HCT116 (cell line): ENCODE results near the gene RAN. TPM values are rescaled to one million over a fixed set of nuclear protein-coding genes. Genes with fewer than 3 reads are reported as not detected.

Source experiments
- ATAC-seq: fragments of 200-7000 bp; cut with Tn5 transposase; 2 replicates; pipeline ENCODE4 v1.9.1; 2020; ENCODE audit warnings: mild to moderate bottlenecking, moderate library complexity
- BruUV-seq: library from RNA; stranded (reverse); fragments of 400-500 nt; replicated peaks from 2 replicates; lab custom pipeline; 2021; lab: Mats Ljungman, UMichigan
- CTCF ChIA-PET: fragments of 300-600 bp; sonication (Branson Sonifier 250); formaldehyde crosslinking; loops from one replicate; lab custom pipeline; 2021; ENCODE audit warnings: antibody characterized with exemption; lab: Charles Lee
- POLR2A ChIA-PET: fragments of 300-600, 350-600 bp; sonication (Branson Sonifier 250); formaldehyde crosslinking; loops from one replicate; lab custom pipeline; 2021; ENCODE audit warnings: antibody characterized with exemption; lab: Charles Lee
- RAD21 ChIA-PET, 2 experiments: fragments of 300-600 bp; sonication (Branson Sonifier 250); formaldehyde crosslinking; loops; one replicate each; lab custom pipeline; 2023; ENCODE audit warnings: low total read pairs in 2 of 2; ENCODE audit not compliant: uncharacterized antibody in 2 of 2, unreplicated experiment in 2 of 2, low non-redundant PET in 1 of 2; lab: Charles Lee
- DNase-seq: peaks from one replicate; pipeline ENCODE4 v3.0.0-alpha.2; 2010; ENCODE audit warnings: low read depth, low spot score
- H2AFZ ChIP-seq: fragments of 200-600 bp; shearing (Covaris generic), sonication (generic); 2 replicates; pipeline ENCODE4 v1.6.1; 2017; ENCODE audit warnings: low read depth, mixed run types, mixed read lengths, antibody characterized with exemption, low read length; ENCODE audit not compliant: poor library complexity, severe bottlenecking
- H3K27ac ChIP-seq: 2 replicates; pipeline ENCODE4 v1.5.1; 2012; ENCODE audit warnings: low read depth, low read length
- H3K27me3 ChIP-seq: fragments of 200-600 bp; sonication (generic); 2 replicates; pipeline ENCODE4 v1.6.1; 2016; ENCODE audit warnings: mixed run types, low read length, mixed read lengths; ENCODE audit not compliant: insufficient read depth
- H3K36me3 ChIP-seq, 2 experiments: fragments of 200-500 bp in 1 of 2; fragments of 200-600 bp in 1 of 2; sonication (Bioruptor generic) in 1 of 2; sonication (generic) in 1 of 2; 2 replicates each; pipeline versions ENCODE4 v1.5.1 to v1.6.1; 2014 to 2016; ENCODE audit warnings: low read length in 2 of 2, inconsistent platforms in 1 of 2, mixed read lengths in 1 of 2, mixed run types in 1 of 2; ENCODE audit not compliant: insufficient read depth in 2 of 2, control insufficient read depth in 1 of 2
- H3K4me1 ChIP-seq, 2 experiments: fragments of 200-600 bp in 1 of 2; sonication (generic) in 1 of 2; 2 replicates each; pipeline versions ENCODE4 v1.5.1 to v1.6.1; 2012 to 2017; ENCODE audit warnings: low read length in 2 of 2, inconsistent platforms in 1 of 2, mild to moderate bottlenecking in 1 of 2, mixed read lengths in 1 of 2, mixed run types in 1 of 2, moderate library complexity in 1 of 2; ENCODE audit not compliant: insufficient read depth in 2 of 2, control insufficient read depth in 1 of 2
- H3K4me2 ChIP-seq: fragments of 200-600 bp; sonication (generic); 2 replicates; pipeline ENCODE4 v1.6.1; 2017; ENCODE audit warnings: mixed run types, low read length, mixed read lengths
- H3K4me3 ChIP-seq, 2 experiments: fragments of 200-600 bp in 1 of 2; sonication (generic) in 1 of 2; replicated peaks in 1 of 2; 2 replicates each; pipeline ENCODE4 v1.5.1; 2011 to 2016; ENCODE audit warnings: low read length in 2 of 2, control low read depth in 1 of 2, low read depth in 1 of 2, mild to moderate bottlenecking in 1 of 2, mixed read lengths in 1 of 2, mixed run types in 1 of 2
- H3K79me2 ChIP-seq: fragments of 200-600 bp; sonication (generic); 2 replicates; pipeline ENCODE4 v1.6.1; 2017; ENCODE audit warnings: mild to moderate bottlenecking, mixed run types, low read length, moderate library complexity, mixed read lengths; ENCODE audit not compliant: insufficient read depth
- H3K9ac ChIP-seq: fragments of 200-600 bp; sonication (generic); 2 replicates; pipeline ENCODE4 v1.6.1; 2016; ENCODE audit warnings: low read length, mixed read lengths
- H3K9me2 ChIP-seq: fragments of 200-600 bp; sonication (generic), shearing (Covaris generic); 2 replicates; pipeline ENCODE4 v1.6.1; 2017; ENCODE audit warnings: mixed run types, mild to moderate bottlenecking, moderate library complexity; ENCODE audit not compliant: insufficient read depth
- H3K9me3 ChIP-seq, 2 experiments: fragments of 200-500 bp in 1 of 2; fragments of 200-600 bp in 1 of 2; sonication (Bioruptor generic) in 1 of 2; sonication (generic) in 1 of 2; 2 replicates each; pipeline ENCODE4 v1.6.1; 2014 to 2017; ENCODE audit warnings: low read length in 2 of 2, mixed read lengths in 2 of 2, inconsistent platforms in 1 of 2, low read depth in 1 of 2, mild to moderate bottlenecking in 1 of 2, mixed run types in 1 of 2, moderate library complexity in 1 of 2; ENCODE audit not compliant: control insufficient read depth in 1 of 2, insufficient read depth in 1 of 2
- H4K20me1 ChIP-seq: fragments of 200-600 bp; sonication (generic), shearing (Covaris generic); 2 replicates; pipeline ENCODE4 v1.6.1; 2017; ENCODE audit warnings: mixed run types, mild to moderate bottlenecking, moderate library complexity; ENCODE audit not compliant: insufficient read depth
- CBX3 ChIP-seq: IDR thresholded peaks from 2 replicates; pipeline ENCODE4 v1.6.1; 2012; ENCODE audit warnings: low read depth
- EGR1 ChIP-seq: IDR thresholded peaks from 2 replicates; pipeline ENCODE4 v1.6.1; 2012; ENCODE audit warnings: low read depth
- EZH2phosphoT487 ChIP-seq: fragments of 200-600 bp; IDR thresholded peaks from 2 replicates; pipeline ENCODE4 v1.6.1; 2018; ENCODE audit warnings: antibody characterized with exemption, borderline replicate concordance
- JUND ChIP-seq: IDR thresholded peaks from 2 replicates; pipeline ENCODE4 v1.6.1; 2012
- POLR2AphosphoS5 ChIP-seq: IDR thresholded peaks from 2 replicates; pipeline ENCODE4 v1.6.1; 2011; ENCODE audit warnings: mild to moderate bottlenecking, low read depth, low read length, moderate library complexity
- RAD21 ChIP-seq: IDR thresholded peaks from 2 replicates; pipeline ENCODE4 v1.6.1; 2012; ENCODE audit warnings: low read depth, mild to moderate bottlenecking
- SIN3A ChIP-seq: IDR thresholded peaks from 2 replicates; pipeline ENCODE4 v1.6.1; 2012; ENCODE audit warnings: low read depth
- SP1 ChIP-seq: IDR thresholded peaks from 2 replicates; pipeline ENCODE4 v1.6.1; 2012; ENCODE audit warnings: low read depth
- ZNF274 ChIP-seq: fragments of 200-500 bp; sonication (Bioruptor generic); IDR thresholded peaks from 2 replicates; pipeline ENCODE4 v1.6.1; 2014; ENCODE audit warnings: mild to moderate bottlenecking, low read depth, low read length, inconsistent platforms
- intact Hi-C: fragments of 100-400 bp; cut with micrococcal nuclease; formaldehyde crosslinking; loops from 2 replicates; pipeline ENCODE4 v1.10.0; 2022
- total RNA-seq: library from RNA; stranded (reverse); gene quantifications from one replicate; pipeline ENCODE4 v1.2.1, GENCODE V29; 2021; ENCODE audit not compliant: unreplicated experiment
- TF ChIP-seq, protein P1 (sequence below), 3 experiments: fragments of 200-600 bp in 1 of 3; sonication (generic) in 1 of 3; IDR thresholded peaks in 2 of 3; conservative IDR thresholded peaks in 1 of 3; 2 replicates each; pipeline ENCODE4 v1.5.1; 2012 to 2017; ENCODE audit warnings: low read depth in 2 of 3, low read length in 2 of 3, antibody characterized with exemption in 1 of 3, borderline replicate concordance in 1 of 3, control low read depth in 1 of 3, mild to moderate bottlenecking in 1 of 3, mixed read lengths in 1 of 3, mixed run types in 1 of 3, moderate library complexity in 1 of 3; ENCODE audit not compliant: insufficient read depth in 1 of 3
- TF ChIP-seq, protein P2 (sequence below): IDR thresholded peaks from 2 replicates; pipeline ENCODE4 v1.6.1; 2011; ENCODE audit warnings: mild to moderate bottlenecking, low read length, moderate library complexity; ENCODE audit not compliant: insufficient replicate concordance; ENCODE audit errors: extremely low read depth

Gene RAN
- total RNA-seq, 1 experiment from 2014 or later: 1,420 TPM

DNA sequence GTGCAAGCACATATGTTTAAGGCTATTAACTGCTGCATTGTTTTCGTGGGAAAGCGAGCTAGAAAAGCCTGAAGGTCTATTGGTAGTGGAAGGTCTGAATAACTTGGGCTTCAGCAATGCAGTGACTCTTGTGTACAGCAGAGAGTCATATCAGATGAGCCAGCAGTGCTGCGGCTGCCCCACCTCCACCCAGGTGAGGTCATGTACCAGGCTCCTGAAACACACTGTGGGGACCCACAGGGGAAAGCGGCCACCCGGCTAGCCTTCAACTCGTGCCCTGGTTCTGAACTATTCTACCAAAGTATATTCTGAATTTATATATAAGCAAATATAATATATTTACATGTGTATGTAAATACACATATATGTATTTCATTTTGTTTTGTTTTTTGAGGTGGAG lies 12.7 kb upstream of the RAN start (continued):
- TF ChIP-seq, protein P1, sequence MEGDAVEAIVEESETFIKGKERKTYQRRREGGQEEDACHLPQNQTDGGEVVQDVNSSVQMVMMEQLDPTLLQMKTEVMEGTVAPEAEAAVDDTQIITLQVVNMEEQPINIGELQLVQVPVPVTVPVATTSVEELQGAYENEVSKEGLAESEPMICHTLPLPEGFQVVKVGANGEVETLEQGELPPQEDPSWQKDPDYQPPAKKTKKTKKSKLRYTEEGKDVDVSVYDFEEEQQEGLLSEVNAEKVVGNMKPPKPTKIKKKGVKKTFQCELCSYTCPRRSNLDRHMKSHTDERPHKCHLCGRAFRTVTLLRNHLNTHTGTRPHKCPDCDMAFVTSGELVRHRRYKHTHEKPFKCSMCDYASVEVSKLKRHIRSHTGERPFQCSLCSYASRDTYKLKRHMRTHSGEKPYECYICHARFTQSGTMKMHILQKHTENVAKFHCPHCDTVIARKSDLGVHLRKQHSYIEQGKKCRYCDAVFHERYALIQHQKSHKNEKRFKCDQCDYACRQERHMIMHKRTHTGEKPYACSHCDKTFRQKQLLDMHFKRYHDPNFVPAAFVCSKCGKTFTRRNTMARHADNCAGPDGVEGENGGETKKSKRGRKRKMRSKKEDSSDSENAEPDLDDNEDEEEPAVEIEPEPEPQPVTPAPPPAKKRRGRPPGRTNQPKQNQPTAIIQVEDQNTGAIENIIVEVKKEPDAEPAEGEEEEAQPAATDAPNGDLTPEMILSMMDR (IDR thresholded peaks at IDR 0.05 in 2 of 3, conservative IDR thresholded peaks at IDR 0.05 in 1 of 3; ENCODE audit: borderline replicate concordance in 1 of 3, insufficient read depth in 1 of 3, low read depth in 2 of 3, low read length in 2 of 3): no peak
- TF ChIP-seq EZH2phosphoT487 (no peak), EGR1 (no peak), POLR2AphosphoS5 (no peak), ZNF274 (no peak), SP1 (no peak), JUND (no peak), RAD21 (no peak)
- TF ChIP-seq, protein P2, sequence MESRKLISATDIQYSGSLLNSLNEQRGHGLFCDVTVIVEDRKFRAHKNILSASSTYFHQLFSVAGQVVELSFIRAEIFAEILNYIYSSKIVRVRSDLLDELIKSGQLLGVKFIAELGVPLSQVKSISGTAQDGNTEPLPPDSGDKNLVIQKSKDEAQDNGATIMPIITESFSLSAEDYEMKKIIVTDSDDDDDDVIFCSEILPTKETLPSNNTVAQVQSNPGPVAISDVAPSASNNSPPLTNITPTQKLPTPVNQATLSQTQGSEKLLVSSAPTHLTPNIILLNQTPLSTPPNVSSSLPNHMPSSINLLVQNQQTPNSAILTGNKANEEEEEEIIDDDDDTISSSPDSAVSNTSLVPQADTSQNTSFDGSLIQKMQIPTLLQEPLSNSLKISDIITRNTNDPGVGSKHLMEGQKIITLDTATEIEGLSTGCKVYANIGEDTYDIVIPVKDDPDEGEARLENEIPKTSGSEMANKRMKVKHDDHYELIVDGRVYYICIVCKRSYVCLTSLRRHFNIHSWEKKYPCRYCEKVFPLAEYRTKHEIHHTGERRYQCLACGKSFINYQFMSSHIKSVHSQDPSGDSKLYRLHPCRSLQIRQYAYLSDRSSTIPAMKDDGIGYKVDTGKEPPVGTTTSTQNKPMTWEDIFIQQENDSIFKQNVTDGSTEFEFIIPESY: no peak

GRCh38 chr12:130860311-130860710 lies 11.6 kb upstream of the RAN start:
- Histone ChIP-seq H4K20me1 (no peaks in the 10 kb centered on the region), H3K27me3 (no peaks in the 10 kb centered on the region), H3K9me2 (no peaks in the 10 kb centered on the region), H2AFZ (no peak overlapping the region), H3K4me1 (peaks cover 0 to 3% of the 10 kb centered on the region in 2 experiments; a peak in 1 of 4 replicates), H3K9me3 (peaks cover 0 to 4% of the 10 kb centered on the region in 2 experiments; a peak in 1 of 4 replicates), H3K9ac (no peak overlapping the region), H3K4me2 (no peak overlapping the region), H3K79me2 (no peaks in the 10 kb centered on the region), H3K27ac (no peak overlapping the region), H3K36me3 (no peaks in the 10 kb centered on the region), H3K4me3 (no peak overlapping the region)
- no peak for ATAC-seq
- RAD21 ChIA-PET: no interaction called here
- no peak for DNase-seq
- CTCF ChIA-PET: no interaction called here
- no TSS peak for BruUV-seq
- POLR2A ChIA-PET: no interaction called here
- no peak for TF ChIP-seq JUND
- no peak for TF ChIP-seq EGR1
- no peak for TF ChIP-seq CBX3
- TF ChIP-seq SIN3A: no peak
- intact Hi-C loops: no loop called here
